K562 (cell line): ENCODE results near the gene ZACN.

ENCODE experiments used
- CBX5 ChIP-seq: IDR thresholded peaks from 2 replicates; pipeline ENCODE4 v1.6.1; 2014; ENCODE audit warnings: low read depth, borderline replicate concordance
- ESRRA ChIP-seq: fragments of 450-650 bp; IDR thresholded peaks from 2 replicates; pipeline ENCODE4 v1.6.1; 2014; ENCODE audit warnings: low read depth, mild to moderate bottlenecking, moderate library complexity, borderline replicate concordance
- FOSL1 ChIP-seq: fragments of 200-800 bp; sonication (Bioruptor generic); conservative IDR thresholded peaks from 2 replicates; pipeline ENCODE4 v1.6.1; 2016; ENCODE audit warnings: missing genetic modification characterization, missing compliant biosample characterization
- FOXK1 ChIP-seq: sonication (generic); formaldehyde crosslinking; IDR thresholded peaks from 2 replicates; pipeline ENCODE4 v1.8.0; 2022; ENCODE audit warnings: missing genetic modification reagents, mild to moderate bottlenecking, borderline replicate concordance
- MYC ChIP-seq, 2 experiments: fragments of 250-450 bp in 1 of 2; sonication (Bioruptor Pico) in 1 of 2; IDR thresholded peaks; 2 replicates each; pipeline versions ENCODE4 v1.5.1 to v1.6.1; 2012 to 2021; ENCODE audit warnings: low read depth in 2 of 2, borderline replicate concordance in 1 of 2, improper control_type of control experiment in 1 of 2, low read length in 1 of 2, mild to moderate bottlenecking in 1 of 2, moderate library complexity in 1 of 2
- SMAD1 ChIP-seq: fragments of 150-350 bp; IDR thresholded peaks from 2 replicates; pipeline ENCODE4 v1.6.1; 2014; ENCODE audit warnings: low read length, low read depth; ENCODE audit not compliant: partially characterized antibody
- TCF7L2 ChIP-seq: fragments of 150-350 bp; IDR thresholded peaks from 2 replicates; pipeline ENCODE4 v1.6.1; 2016; ENCODE audit warnings: low read depth, mild to moderate bottlenecking, low read length, moderate library complexity
- TF ChIP-seq, protein P1 (sequence below): fragments of 450-650 bp; formaldehyde crosslinking; IDR thresholded peaks from 2 replicates; pipeline ENCODE4 v1.4.0; 2022; ENCODE audit warnings: mild to moderate bottlenecking, moderate library complexity

DNA sequence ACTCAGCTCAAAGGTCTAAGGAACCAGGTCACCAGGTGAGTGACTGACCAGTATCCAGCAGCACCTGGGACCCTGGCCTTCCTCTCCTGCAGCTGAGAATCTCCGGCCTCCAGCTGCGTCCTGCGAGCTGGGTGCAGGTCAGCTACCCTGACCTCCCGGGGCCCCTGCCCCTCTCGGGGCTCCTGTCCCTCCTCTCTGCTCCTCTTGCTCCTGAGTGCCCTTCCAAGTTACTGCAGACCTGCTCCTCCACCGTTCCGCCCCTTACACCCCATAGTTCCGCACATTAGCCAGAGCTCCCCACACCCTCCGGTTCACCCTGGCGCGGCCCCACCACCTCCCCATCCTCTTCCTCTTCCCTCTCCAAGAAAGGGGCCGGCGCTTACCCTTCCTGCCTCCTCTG, 51.5 kb downstream of the ZACN start:
- TF ChIP-seq, protein P1, sequence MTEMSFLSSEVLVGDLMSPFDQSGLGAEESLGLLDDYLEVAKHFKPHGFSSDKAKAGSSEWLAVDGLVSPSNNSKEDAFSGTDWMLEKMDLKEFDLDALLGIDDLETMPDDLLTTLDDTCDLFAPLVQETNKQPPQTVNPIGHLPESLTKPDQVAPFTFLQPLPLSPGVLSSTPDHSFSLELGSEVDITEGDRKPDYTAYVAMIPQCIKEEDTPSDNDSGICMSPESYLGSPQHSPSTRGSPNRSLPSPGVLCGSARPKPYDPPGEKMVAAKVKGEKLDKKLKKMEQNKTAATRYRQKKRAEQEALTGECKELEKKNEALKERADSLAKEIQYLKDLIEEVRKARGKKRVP (CRISPR knock-in tag): no peak
- TF ChIP-seq TCF7L2 (no peak), SMAD1 (no peak), ESRRA (no peak), FOSL1 (tag) (no peak), MYC (IDR thresholded peaks at IDR 0.05; ENCODE audit: low read depth, low read length) (no peak), MYC (CRISPR knock-in tag; IDR thresholded peaks at IDR 0.05; ENCODE audit: borderline replicate concordance, low read depth) (no peak), CBX5 (no peak), FOXK1 (CRISPR knock-in tag) (no peak)
